Type B pancreatic cell (in vitro differentiated cells): ENCODE data around the gene UQCR11. TPM values are rescaled to one million over a fixed set of nuclear protein-coding genes. Genes with fewer than 3 reads are reported as not detected.

Source experiments
- DNase-seq: peaks from one replicate; pipeline ENCODE4 v3.0.0; 2021; ENCODE audit warnings: mixed read lengths; ENCODE audit not compliant: unreplicated experiment; ENCODE audit errors: extremely low spot score
- H3K27ac Mint-ChIP-seq: 2 replicates; pipeline ENCODE4 v1.8.0; 2021; ENCODE audit warnings: mild to moderate bottlenecking, mixed read lengths
- H3K27me3 Mint-ChIP-seq: 2 replicates; pipeline ENCODE4 v1.8.0; 2021; ENCODE audit warnings: mixed read lengths
- H3K36me3 Mint-ChIP-seq: 2 replicates; pipeline ENCODE4 v1.8.0; 2021; ENCODE audit warnings: mixed read lengths
- H3K4me1 Mint-ChIP-seq: one replicate; pipeline ENCODE4 v1.8.0; 2021; ENCODE audit warnings: mixed read lengths; ENCODE audit not compliant: unreplicated experiment
- H3K4me3 Mint-ChIP-seq: 2 replicates; pipeline ENCODE4 v1.8.0; 2021; ENCODE audit warnings: mild to moderate bottlenecking, mixed read lengths
- H3K9me3 Mint-ChIP-seq: 2 replicates; pipeline ENCODE4 v1.8.0; 2021; ENCODE audit warnings: mixed read lengths
- CTCF ChIP-seq: fragments of 200-600 bp; sonication (generic); conservative IDR thresholded peaks from 2 replicates; pipeline ENCODE4 v1.5.0; 2021; ENCODE audit warnings: antibody characterized with exemption, mild to moderate bottlenecking
- total RNA-seq: library from RNA; stranded (reverse); gene quantifications from 2 replicates; pipeline ENCODE4 v1.2.1, GENCODE V29; 2021; ENCODE audit warnings: low replicate concordance

UQCR11 gene
- total RNA-seq, 1 donor from 2014 or later, result 191 TPM

- no peak for DNase-seq
- H3K27ac Mint-ChIP-seq, result no peak overlapping the region
- H3K27me3 Mint-ChIP-seq, result no peaks in the 10 kb centered on the region
- TF ChIP-seq CTCF, result no peak
- no peak overlapping the region for H3K4me3 Mint-ChIP-seq
- no peaks in the 10 kb centered on the region for H3K36me3 Mint-ChIP-seq
- H3K9me3 Mint-ChIP-seq, result no peaks in the 10 kb centered on the region
- peaks cover 3% of the 10 kb centered on the region for H3K4me1 Mint-ChIP-seq
Observed at GRCh38 chr19:1555487-1556389, 49.5 kb downstream of the UQCR11 start.

- no peak overlapping the region for H3K4me3 Mint-ChIP-seq
- no peak for TF ChIP-seq CTCF
- H3K9me3 Mint-ChIP-seq, result no peaks in the 10 kb centered on the region
- no peak overlapping the region for H3K27ac Mint-ChIP-seq
- no peaks in the 10 kb centered on the region for H3K36me3 Mint-ChIP-seq
- no peak for DNase-seq
- H3K27me3 Mint-ChIP-seq, result no peaks in the 10 kb centered on the region
- peaks cover 3% of the 10 kb centered on the region for H3K4me1 Mint-ChIP-seq
Observed at GRCh38 chr19:1554968-1555367, 50.3 kb downstream of the UQCR11 start.

GRCh38 chr19:1553415-1553814 lies 51.8 kb downstream of the UQCR11 start:
- no peaks in the 10 kb centered on the region for H3K9me3 Mint-ChIP-seq
- peaks cover 2% of the 10 kb centered on the region for H3K4me1 Mint-ChIP-seq
- H3K36me3 Mint-ChIP-seq, result no peaks in the 10 kb centered on the region
- no peak overlapping the region for H3K27ac Mint-ChIP-seq
- no peaks in the 10 kb centered on the region for H3K27me3 Mint-ChIP-seq
- TF ChIP-seq CTCF, result no peak
- no peak for DNase-seq
- H3K4me3 Mint-ChIP-seq, result no peak overlapping the region

DNA sequence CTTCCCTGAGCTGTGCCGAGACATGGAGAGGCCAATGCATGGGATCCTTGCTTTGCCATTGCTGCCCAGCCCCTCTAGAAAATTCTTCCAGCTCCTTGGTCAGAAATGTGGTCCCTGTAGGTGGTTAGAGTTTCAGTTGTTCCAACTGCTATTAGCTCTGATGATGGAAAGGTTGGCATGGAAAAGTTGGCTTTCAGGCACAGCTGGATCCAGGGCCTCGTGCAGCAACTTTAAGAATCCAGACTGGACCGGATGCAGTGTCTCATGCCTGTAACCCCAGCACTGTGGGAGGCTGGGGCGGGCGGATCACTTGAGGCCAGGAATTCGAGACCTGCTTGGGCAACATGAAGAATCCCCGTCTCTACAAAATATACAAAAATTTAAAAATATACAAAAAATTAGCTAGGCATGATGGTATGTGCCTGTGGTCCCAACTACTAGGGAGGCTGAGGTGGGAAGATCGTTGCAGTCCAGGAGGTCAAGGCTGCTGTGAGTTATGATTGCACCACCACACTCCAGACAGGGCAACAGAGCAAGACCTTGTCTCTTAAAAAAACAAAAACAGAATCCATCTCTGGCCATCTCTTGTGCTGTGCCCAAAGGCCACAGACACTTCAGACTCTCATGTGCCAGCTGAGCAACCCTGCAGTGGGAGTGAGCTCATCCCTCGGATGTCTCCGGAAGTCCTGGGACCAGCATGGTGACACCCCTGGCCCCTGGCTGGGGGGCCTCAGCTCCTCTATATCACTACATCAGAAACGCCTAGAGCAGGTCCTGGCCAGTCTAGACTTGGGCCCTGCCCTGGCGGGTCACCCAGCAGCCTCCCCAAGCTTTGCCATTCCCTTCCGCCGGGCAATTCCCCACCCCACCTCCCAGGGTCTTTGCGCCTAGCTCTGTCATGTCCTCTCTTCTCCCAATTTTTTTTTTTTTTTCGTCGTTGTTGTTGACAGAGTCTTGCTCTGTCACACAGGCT lies 53.9 kb downstream of the UQCR11 start:
- Mint-ChIP-seq H3K4me1 (no peaks in the 10 kb centered on the region), H3K36me3 (no peaks in the 10 kb centered on the region), H3K27me3 (peaks cover under 1% of the 10 kb centered on the region), H3K27ac (no peak overlapping the region), H3K4me3 (no peak overlapping the region), H3K9me3 (no peaks in the 10 kb centered on the region)
- no peak for TF ChIP-seq CTCF
- no peak for DNase-seq

DNA sequence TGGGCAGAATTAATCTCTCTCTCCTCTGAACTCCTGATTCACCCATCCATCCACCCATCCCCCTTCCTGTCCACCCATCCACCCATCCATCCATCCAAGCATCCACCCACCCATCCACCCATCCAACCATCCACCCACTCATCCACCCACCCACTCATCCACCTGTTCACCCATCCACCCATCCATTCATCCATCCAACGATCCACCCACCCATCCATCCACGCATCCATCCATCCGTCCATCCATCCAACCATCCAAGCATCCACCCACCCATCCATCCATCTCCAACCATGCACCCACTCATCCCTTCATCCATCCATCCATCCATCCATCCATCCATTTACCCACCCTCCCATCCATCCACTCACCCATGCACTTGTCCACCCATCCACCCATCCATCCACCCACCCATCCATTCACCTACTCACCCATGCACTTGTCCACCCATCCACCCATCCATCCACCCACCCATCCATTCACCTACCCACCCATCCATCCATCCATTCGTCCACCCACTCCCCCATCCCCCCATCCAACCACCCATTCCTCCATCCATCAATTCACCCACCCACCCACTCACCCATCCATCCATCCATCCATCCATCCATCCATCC lies 55.8 kb downstream of the UQCR11 start:
- TF ChIP-seq CTCF, result no peak
- H3K9me3 Mint-ChIP-seq, result no peaks in the 10 kb centered on the region
- H3K27ac Mint-ChIP-seq, result no peak overlapping the region
- H3K4me1 Mint-ChIP-seq, result no peaks in the 10 kb centered on the region
- no peak overlapping the region for H3K4me3 Mint-ChIP-seq
- H3K27me3 Mint-ChIP-seq, result peaks cover 13% of the 10 kb centered on the region
- no peaks in the 10 kb centered on the region for H3K36me3 Mint-ChIP-seq
- no peak for DNase-seq

Other genes with a start within 250 kb of the UQCR11 start
- gene NDUFS7, start 221.6 kb downstream of the UQCR11 start, total RNA-seq, result 83.3 and 98.3 TPM in 2 replicates
- gene GAMT, start 203.9 kb downstream of the UQCR11 start, total RNA-seq, result 33.7 and 37.9 TPM in 2 replicates
- gene DAZAP1, start 197.9 kb downstream of the UQCR11 start, total RNA-seq, result 124 and 141 TPM in 2 replicates
- 1,251 and 1,344 TPM in 2 replicates for gene RPS15, start 167.1 kb downstream of the UQCR11 start, total RNA-seq
- 1.2 and 9.2 TPM in 2 replicates for gene APC2, start 155.3 kb downstream of the UQCR11 start, total RNA-seq
- 36.6 and 37.5 TPM in 2 replicates for gene C19orf25, start 126.2 kb downstream of the UQCR11 start, total RNA-seq
- gene PCSK4, start 115.1 kb downstream of the UQCR11 start, total RNA-seq, result 9.6 and 12.4 TPM in 2 replicates
- 17.3 and 34.5 TPM in 2 replicates for gene REEP6, start 114.3 kb downstream of the UQCR11 start, total RNA-seq
- gene ADAMTSL5, start 92.4 kb downstream of the UQCR11 start, total RNA-seq, result 3.4 and 10.6 TPM in 2 replicates
- 0.24 TPM in 1 of 2 replicates, not detected in the other for gene PLK5, start 81.4 kb downstream of the UQCR11 start, total RNA-seq
- gene MEX3D, start 37.1 kb downstream of the UQCR11 start, total RNA-seq, result 79.0 and 82.0 TPM in 2 replicates
- 78.8 and 110 TPM in 2 replicates for gene MBD3, start 12.6 kb downstream of the UQCR11 start, total RNA-seq
- 134 and 193 TPM in 2 replicates for gene TCF3, start 47.2 kb upstream of the UQCR11 start, total RNA-seq
- 0.94 and 5.9 TPM in 2 replicates for gene ONECUT3, start 148.0 kb upstream of the UQCR11 start, total RNA-seq
- 0.48 and 1.5 TPM in 2 replicates for gene ATP8B3, start 206.8 kb upstream of the UQCR11 start, total RNA-seq
- gene REXO1, start 243.0 kb upstream of the UQCR11 start, total RNA-seq, result 36.4 and 37.9 TPM in 2 replicates